Activated CD4-positive, alpha-beta T cell treated with anti-CD3 and anti-CD28 coated beads, Interleukin-2, amount 50 U/mL, for 16 hours (primary cell): ENCODE results near the gene ST6GALNAC3.

ENCODE experiments used
- DNase-seq: peaks from one replicate; pipeline ENCODE4 v3.0.0-alpha.2; 2020

The ST6GALNAC3 gene

GRCh38 chr1:76470166-76470565, 395.6 kb downstream of the ST6GALNAC3 start:
- DNase-seq: no peak

DNA sequence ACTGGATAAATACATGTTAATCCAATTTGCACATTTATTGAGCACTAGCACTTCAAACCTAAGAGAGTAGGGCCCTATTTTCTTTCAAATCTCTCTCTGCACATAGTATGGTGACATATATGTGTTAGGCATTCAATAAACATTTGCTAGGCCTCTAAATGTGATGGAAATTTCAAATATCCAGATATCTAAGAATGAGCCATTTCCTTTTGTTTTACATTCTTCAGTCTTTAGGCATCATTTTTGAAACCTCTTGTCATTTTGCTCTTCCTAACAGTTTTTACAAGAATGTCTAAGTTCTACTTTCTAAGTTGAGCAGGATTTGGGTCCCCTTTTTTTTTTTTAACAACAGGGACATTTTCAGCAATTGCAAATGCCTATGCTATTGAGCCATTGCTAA, 397.0 kb downstream of the ST6GALNAC3 start:
- no peak for DNase-seq

GRCh38 chr1:76473591-76473990, 399.0 kb downstream of the ST6GALNAC3 start:
- DNase-seq: no peak

GRCh38 chr1:76474922-76475321, 400.4 kb downstream of the ST6GALNAC3 start:
- DNase-seq: no peak

DNA sequence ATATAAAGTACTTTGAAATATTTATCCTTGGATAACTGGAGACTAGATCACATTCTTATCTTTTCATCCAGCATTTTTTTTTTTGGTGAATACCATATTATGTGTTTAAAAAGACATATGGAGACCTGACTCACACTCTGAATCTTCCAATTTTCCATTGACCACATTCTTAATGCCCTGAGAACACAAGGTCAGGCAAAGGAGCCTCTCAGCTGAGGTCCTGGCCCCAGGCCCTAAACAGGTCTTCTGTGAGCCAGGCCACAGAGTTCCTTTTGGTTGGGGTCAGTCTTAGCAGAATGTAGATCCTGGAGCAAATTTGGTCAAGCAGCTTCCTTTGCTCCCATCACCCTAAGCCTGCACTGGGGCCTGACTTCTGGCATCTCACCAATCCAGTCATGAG, 402.6 kb downstream of the ST6GALNAC3 start:
- no peak for DNase-seq

- no peak for DNase-seq
Measured at GRCh38 chr1:76480827-76481226, 406.3 kb downstream of the ST6GALNAC3 start.

- DNase-seq: no peak
Measured at GRCh38 chr1:76481672-76482071, 407.1 kb downstream of the ST6GALNAC3 start.

DNA sequence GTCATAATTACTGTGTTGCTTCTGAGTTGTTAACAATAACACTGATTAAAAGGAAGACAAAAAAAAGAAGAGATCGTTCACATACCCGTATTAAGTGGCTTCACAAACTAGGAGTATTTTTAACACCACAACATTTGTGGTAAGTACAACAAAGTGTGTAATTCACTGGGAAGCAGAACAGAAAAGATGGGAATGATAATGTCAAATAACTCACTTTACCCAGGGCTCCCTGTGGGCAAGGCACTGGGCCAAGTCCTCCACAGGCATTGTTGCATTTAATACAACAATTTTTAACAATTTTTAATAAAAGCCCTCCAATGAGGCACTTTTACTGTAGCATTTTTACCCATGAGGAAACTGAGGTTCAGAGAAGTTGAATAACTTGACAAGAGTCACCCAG, 407.7 kb downstream of the ST6GALNAC3 start:
- DNase-seq: no peak

- no peak for DNase-seq
Measured at GRCh38 chr1:76491737-76492136, 417.2 kb downstream of the ST6GALNAC3 start.

DNA sequence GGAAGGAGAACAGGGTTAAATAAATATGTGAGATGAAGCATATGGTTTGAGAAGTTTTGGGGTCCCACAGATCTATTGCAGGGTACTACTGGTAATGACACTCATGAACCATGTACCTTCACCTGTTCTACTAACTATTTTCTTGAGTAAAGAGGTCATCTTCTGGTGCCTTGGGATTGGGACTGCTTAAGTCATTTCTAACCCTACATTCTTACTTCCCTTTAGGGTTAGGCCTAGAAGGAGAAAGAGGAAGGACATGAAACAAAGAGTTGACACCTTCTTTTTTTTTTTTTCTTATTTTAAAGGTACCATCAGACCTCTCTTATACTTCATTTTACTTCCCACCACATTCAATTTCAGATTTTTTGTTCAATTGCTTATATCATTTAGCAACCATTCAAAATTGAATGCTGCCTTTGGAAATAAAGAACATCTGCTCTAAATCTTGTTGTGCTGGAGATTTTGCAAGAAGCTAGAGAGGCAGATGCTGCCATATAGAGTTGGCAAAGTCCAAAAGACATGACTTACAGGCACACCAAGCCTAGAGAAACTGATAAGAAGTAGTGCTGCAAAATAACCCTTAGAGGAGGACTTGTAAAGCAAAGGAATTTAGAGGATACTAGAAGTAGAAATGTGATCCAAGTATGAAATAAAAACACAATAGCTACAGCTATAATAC, 418.3 kb downstream of the ST6GALNAC3 start:
- no peak for DNase-seq

GRCh38 chr1:76494807-76495206, 420.3 kb downstream of the ST6GALNAC3 start:
- peak; percentile 58 for DNase-seq

DNA sequence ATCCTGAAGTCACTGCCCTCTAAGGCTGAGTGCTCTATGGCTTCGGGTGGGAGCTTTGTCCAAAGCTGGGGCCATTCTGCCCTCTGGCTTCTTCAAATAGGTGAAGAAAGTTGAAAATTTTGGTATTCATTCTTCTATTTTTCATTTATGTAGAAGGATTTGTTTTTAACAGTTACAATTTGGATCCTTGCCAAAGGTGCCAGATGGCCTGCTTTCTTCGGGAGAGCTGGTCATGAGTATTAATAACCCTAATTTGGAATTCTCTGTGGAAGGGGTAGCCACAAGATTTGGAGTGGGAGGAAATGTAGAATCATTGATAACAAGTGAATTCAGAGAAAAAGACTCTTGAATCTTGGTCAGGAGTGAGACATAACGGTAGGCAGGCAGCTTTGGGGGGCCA, 422.3 kb downstream of the ST6GALNAC3 start:
- DNase-seq: no peak

DNA sequence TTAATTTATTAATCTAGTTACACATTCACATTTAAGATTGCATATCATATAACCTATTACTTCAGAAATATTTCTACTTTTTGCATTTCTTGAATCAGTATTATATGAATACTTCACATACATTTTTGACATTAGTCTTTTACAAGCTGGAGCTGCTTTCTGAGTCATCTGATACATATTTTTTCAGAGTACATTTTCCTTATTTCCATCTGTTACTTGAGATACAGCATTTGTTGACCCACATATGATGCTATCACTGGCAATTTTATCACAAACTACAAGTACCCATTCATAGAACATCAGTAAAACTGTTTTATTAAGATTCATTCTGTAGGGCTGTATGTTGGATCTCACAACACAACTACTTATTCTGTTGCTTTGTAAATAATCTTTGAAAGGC, 425.6 kb downstream of the ST6GALNAC3 start:
- no peak for DNase-seq

GRCh38 chr1:76501136-76501535, 426.6 kb downstream of the ST6GALNAC3 start:
- no peak for DNase-seq

GRCh38 chr1:76501586-76502219, 427.2 kb downstream of the ST6GALNAC3 start:
- DNase-seq: no peak

DNA sequence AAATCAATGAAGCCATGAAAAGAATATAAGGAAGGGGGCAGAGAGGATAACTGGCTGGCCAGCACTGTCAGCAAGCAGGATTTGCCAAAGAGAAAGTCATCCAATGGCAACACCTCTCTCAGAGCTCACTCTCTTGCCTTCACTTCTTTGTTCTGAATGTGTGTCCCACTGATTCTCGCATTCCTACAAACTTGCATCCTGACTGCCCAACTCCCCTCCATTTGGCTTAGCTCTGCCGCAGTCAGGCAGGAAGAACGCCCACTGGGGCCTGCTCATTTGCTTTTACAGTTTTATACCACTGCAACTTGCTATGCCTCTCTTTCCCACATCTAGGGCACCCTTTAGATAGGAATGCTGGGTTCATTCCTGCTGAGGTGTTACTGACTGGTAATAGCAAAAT, 428.6 kb downstream of the ST6GALNAC3 start:
- no peak for DNase-seq

- no peak for DNase-seq
Measured at GRCh38 chr1:76503736-76504135, 429.2 kb downstream of the ST6GALNAC3 start.

DNA sequence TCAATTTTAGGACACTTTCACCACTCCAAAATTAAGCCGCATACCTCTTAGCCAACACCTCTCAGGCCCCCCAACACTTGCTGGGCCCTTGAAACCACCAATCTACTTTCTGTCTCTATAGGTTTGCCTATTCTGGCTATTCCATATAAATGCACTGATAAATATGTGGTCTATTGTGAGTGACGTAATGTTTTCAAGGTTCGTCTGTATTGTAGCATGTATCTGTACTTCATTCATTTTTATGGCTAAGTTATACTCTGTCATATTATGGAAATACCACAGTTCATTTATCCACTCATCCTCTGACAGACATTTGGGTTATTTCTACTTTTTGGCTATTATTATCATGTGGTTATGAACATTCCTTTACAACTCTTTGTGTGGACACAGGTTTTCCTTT, 432.8 kb downstream of the ST6GALNAC3 start:
- DNase-seq: no peak

DNA sequence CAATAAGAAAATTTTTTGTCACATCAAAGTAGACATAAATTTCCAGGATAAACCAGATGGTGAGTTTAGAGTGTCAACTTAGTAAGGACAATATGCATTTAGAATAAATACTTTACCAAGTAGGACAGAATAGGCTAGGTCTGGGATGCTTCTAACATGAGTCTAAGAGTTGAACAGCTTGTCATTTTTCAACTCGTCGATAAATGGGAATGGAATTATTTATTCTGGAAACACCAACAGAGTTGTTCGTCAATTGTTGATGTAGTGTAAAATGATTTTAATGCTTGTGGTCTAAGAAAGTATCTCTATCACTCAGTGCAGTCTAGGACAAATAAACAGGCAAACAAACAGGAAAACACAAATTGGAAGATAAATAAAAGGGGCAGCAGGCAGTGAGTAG, 434.3 kb downstream of the ST6GALNAC3 start:
- no peak for DNase-seq

- no peak for DNase-seq
Measured at GRCh38 chr1:76510672-76511557, 436.4 kb downstream of the ST6GALNAC3 start.

DNA sequence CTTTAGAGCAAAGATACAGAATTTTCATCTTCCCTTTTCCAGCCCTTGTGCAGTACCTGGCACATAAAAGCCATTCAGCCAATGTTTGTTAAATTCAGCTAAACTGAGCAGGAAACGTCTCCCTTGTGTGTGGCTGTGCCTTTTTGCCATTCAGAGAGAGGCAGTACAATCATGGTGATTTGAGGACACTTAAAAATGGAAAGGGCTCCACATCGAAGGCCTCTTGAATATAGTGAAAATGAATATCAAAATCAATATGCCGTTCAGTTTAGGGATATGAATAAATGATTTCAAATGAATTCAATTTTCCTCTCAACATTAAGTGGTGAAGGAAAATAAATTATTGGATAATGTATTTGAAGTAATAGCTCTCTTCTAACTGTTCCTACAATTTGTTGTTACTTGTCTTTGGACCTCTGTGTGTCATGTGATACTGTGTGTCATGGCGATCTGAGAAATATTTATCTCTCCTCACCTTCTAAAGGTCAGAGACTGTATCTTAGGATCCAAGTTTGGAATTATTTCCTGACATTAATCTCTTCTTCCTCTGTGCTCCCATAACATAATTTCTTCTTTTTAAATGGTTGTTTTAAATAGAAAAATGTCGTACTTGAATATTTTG, 437.1 kb downstream of the ST6GALNAC3 start:
- no peak for DNase-seq

DNA sequence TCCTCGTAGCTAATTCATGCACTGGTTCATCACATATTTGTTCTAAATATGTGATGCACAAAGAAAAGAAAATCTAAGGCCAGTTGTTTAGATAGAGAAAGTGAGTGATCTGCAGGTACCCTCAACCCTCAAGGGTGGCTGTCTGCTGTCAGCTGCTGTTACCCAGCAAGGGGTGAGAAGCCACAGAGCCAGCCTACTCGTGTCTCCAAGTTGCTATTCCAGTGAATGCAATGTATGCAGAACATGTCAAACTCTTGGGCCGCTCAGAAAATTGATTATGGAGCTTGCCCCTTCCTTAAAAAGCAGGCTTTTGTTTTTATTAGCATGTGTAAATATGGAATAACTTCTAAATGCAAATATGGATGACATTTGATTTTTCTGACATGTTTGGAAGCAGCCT, 456.4 kb downstream of the ST6GALNAC3 start:
- no peak for DNase-seq

- DNase-seq: no peak
Measured at GRCh38 chr1:76541618-76542017, 467.1 kb downstream of the ST6GALNAC3 start.
